Type B pancreatic cell (in vitro differentiated cells): ENCODE data around the gene SDK1. TPM values are rescaled to one million over a fixed set of nuclear protein-coding genes. Genes with fewer than 3 reads are reported as not detected.

ENCODE experiments used
- DNase-seq: peaks from one replicate; pipeline ENCODE4 v3.0.0; 2021; ENCODE audit warnings: mixed read lengths; ENCODE audit not compliant: unreplicated experiment; ENCODE audit errors: extremely low spot score
- H3K27ac Mint-ChIP-seq: 2 replicates; pipeline ENCODE4 v1.8.0; 2021; ENCODE audit warnings: mild to moderate bottlenecking, mixed read lengths
- H3K27me3 Mint-ChIP-seq: 2 replicates; pipeline ENCODE4 v1.8.0; 2021; ENCODE audit warnings: mixed read lengths
- H3K36me3 Mint-ChIP-seq: 2 replicates; pipeline ENCODE4 v1.8.0; 2021; ENCODE audit warnings: mixed read lengths
- H3K4me1 Mint-ChIP-seq: one replicate; pipeline ENCODE4 v1.8.0; 2021; ENCODE audit warnings: mixed read lengths; ENCODE audit not compliant: unreplicated experiment
- H3K4me3 Mint-ChIP-seq: 2 replicates; pipeline ENCODE4 v1.8.0; 2021; ENCODE audit warnings: mild to moderate bottlenecking, mixed read lengths
- H3K9me3 Mint-ChIP-seq: 2 replicates; pipeline ENCODE4 v1.8.0; 2021; ENCODE audit warnings: mixed read lengths
- CTCF ChIP-seq: fragments of 200-600 bp; sonication (generic); conservative IDR thresholded peaks from 2 replicates; pipeline ENCODE4 v1.5.0; 2021; ENCODE audit warnings: antibody characterized with exemption, mild to moderate bottlenecking
- total RNA-seq: library from RNA; stranded (reverse); gene quantifications from 2 replicates; pipeline ENCODE4 v1.2.1, GENCODE V29; 2021; ENCODE audit warnings: low replicate concordance

The SDK1 gene
- total RNA-seq, 1 donor from 2014 or later = 26.1 TPM

GRCh38 chr7:4037308-4037707 lies 736.3 kb downstream of the SDK1 start:
- H3K27me3 Mint-ChIP-seq = peaks cover 4% of the 10 kb centered on the region
- H3K4me1 Mint-ChIP-seq = peaks cover 1% of the 10 kb centered on the region
- no peak overlapping the region for H3K27ac Mint-ChIP-seq
- H3K9me3 Mint-ChIP-seq = no peaks in the 10 kb centered on the region
- H3K36me3 Mint-ChIP-seq = no peaks in the 10 kb centered on the region
- DNase-seq = no peak
- TF ChIP-seq CTCF = no peak
- no peak overlapping the region for H3K4me3 Mint-ChIP-seq

GRCh38 chr7:4037877-4038276 lies 736.8 kb downstream of the SDK1 start:
- Mint-ChIP-seq H3K9me3 (no peaks in the 10 kb centered on the region), H3K4me1 (peaks cover 7% of the 10 kb centered on the region), H3K36me3 (no peaks in the 10 kb centered on the region), H3K4me3 (no peak overlapping the region), H3K27me3 (peaks cover 4% of the 10 kb centered on the region), H3K27ac (no peak overlapping the region)
- no peak for TF ChIP-seq CTCF
- DNase-seq = no peak

GRCh38 chr7:4040109-4040928 lies 739.3 kb downstream of the SDK1 start:
- Mint-ChIP-seq H3K36me3 (no peaks in the 10 kb centered on the region), H3K4me1 (peaks cover 7% of the 10 kb centered on the region), H3K27ac (no peak overlapping the region), H3K9me3 (no peaks in the 10 kb centered on the region), H3K27me3 (peaks cover 4% of the 10 kb centered on the region), H3K4me3 (no peak overlapping the region)
- no peak for TF ChIP-seq CTCF
- no peak for DNase-seq

GRCh38 chr7:4042402-4043045 lies 741.5 kb downstream of the SDK1 start:
- Mint-ChIP-seq H3K4me1 (peaks cover 7% of the 10 kb centered on the region), H3K36me3 (no peaks in the 10 kb centered on the region), H3K4me3 (no peak overlapping the region), H3K27me3 (peaks cover 4% of the 10 kb centered on the region), H3K9me3 (no peaks in the 10 kb centered on the region), H3K27ac (no peak overlapping the region)
- DNase-seq = no peak
- TF ChIP-seq CTCF = no peak

- Mint-ChIP-seq H3K27ac (no peak overlapping the region), H3K4me1 (peaks cover 8% of the 10 kb centered on the region), H3K9me3 (no peaks in the 10 kb centered on the region), H3K4me3 (no peak overlapping the region), H3K27me3 (peaks cover 4% of the 10 kb centered on the region), H3K36me3 (no peaks in the 10 kb centered on the region)
- TF ChIP-seq CTCF = no peak
- no peak for DNase-seq
These were observed 742.9 kb downstream of the SDK1 start for GRCh38 chr7:4043988-4044387.
